Left ventricle myocardium inferior (tissue), 1 donor: Measurements from ENCODE around the gene CAPN13. TPM values are rescaled to one million over a fixed set of nuclear protein-coding genes. Genes with fewer than 3 reads are reported as not detected.

Experiments used
- DNase-seq: peaks from one replicate; pipeline ENCODE4 v3.0.0-alpha.2; 2020
- H3K27ac ChIP-seq: fragments of 200-600 bp; replicated peaks from 2 replicates; pipeline ENCODE4 v1.8.0; 2021
- H3K27me3 ChIP-seq: fragments of 200-600 bp; 2 replicates; pipeline ENCODE4 v1.8.0; 2021; ENCODE audit warnings: low read depth
- H3K36me3 ChIP-seq: fragments of 200-600 bp; 2 replicates; pipeline ENCODE4 v1.8.0; 2021
- H3K4me1 ChIP-seq: fragments of 200-600 bp; 2 replicates; pipeline ENCODE4 v1.8.0; 2021
- H3K4me3 ChIP-seq: fragments of 200-600 bp; 2 replicates; pipeline ENCODE4 v1.8.0; 2021; ENCODE audit warnings: mild to moderate bottlenecking, moderate library complexity
- H3K9me3 ChIP-seq: fragments of 200-600 bp; replicated peaks from 2 replicates; pipeline ENCODE4 v1.8.0; 2021
- intact Hi-C: fragments of 100-400 bp; cut with micrococcal nuclease; formaldehyde crosslinking; loops from one replicate; pipeline ENCODE4 v1.11.0; 2022
- total RNA-seq: library from RNA; stranded (reverse); fragmentation: NEBNext Ultra II Directional; extraction: Animal tissue kit (Norgen Biotek cat#: 25700); gene quantifications from one replicate; pipeline ENCODE4 v1.2.1, GENCODE V29; 2021
- TF ChIP-seq, protein P1 (sequence below): fragments of 200-600 bp; IDR thresholded peaks from 2 replicates; pipeline ENCODE4 v1.8.0; 2021; ENCODE audit warnings: antibody characterized with exemption, mild to moderate bottlenecking, borderline replicate concordance
- donor health status: DM: no; HTN: yes; CAD: no; lungs with severe emphysema.

The CAPN13 gene
- total RNA-seq, 1 donor from 2014 or later = not detected

DNA sequence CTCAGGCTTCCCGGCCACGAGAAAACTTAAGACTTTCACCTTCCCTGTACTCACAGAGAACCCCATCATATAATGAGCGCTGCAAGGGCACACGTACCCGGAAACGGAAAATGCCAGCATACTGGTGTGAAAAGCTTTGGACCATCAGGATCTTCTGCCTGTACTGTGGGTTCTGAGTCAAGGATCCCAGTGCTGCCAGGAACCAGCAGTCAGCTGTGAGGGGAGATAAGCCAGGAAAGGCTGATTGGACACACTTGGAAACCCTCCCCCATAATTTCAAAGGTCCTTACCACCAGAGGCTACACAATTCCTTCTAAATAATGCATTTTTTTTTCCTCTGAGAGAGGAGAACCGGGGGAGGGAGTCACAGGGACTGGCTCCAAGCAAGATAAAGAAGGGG, 31.4 kb downstream of the CAPN13 start:
- Histone ChIP-seq H3K4me1 (no peaks in the 10 kb centered on the region), H3K27ac (no peak overlapping the region), H3K36me3 (no peaks in the 10 kb centered on the region), H3K4me3 (no peak overlapping the region), H3K27me3 (peaks cover 70% of the 10 kb centered on the region), H3K9me3 (no peaks in the 10 kb centered on the region)
- TF ChIP-seq, protein P1, sequence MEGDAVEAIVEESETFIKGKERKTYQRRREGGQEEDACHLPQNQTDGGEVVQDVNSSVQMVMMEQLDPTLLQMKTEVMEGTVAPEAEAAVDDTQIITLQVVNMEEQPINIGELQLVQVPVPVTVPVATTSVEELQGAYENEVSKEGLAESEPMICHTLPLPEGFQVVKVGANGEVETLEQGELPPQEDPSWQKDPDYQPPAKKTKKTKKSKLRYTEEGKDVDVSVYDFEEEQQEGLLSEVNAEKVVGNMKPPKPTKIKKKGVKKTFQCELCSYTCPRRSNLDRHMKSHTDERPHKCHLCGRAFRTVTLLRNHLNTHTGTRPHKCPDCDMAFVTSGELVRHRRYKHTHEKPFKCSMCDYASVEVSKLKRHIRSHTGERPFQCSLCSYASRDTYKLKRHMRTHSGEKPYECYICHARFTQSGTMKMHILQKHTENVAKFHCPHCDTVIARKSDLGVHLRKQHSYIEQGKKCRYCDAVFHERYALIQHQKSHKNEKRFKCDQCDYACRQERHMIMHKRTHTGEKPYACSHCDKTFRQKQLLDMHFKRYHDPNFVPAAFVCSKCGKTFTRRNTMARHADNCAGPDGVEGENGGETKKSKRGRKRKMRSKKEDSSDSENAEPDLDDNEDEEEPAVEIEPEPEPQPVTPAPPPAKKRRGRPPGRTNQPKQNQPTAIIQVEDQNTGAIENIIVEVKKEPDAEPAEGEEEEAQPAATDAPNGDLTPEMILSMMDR = no peak
- no peak for DNase-seq
- intact Hi-C loops = no loop called here

DNA sequence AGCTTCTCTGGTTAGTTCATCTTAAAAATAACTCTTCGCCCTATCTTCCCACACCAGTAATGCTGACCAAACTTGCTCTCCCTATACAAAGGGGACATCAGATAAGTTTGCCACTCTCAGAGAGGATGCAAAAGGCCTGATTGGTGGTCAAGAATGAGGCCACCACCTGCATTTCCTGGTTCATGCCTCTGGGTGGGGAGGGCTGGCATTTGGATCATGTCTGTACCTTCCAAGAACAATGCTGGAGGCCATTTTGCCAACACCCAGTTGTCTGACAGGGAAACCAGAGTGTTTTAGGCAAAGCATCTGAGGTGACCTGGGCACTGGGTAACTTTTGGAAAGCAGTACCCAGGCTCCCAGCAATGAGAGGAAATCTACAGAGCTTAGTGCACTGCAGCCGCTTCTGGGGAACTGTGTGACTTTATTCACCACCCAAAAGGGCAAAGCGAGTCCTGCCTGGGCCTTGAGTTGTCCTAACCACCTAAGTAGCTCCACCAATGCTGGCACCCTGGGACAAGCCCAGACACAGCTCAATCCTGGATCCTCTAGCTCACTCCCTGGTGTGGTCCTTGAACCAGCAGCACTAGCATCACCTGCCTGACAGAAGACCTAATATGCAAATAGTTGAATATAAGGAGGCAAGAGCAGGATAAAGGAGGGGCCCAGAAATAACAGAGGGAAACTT, 35.1 kb downstream of the CAPN13 start:
- H3K9me3 ChIP-seq = no peaks in the 10 kb centered on the region
- DNase-seq = no peak
- no peak overlapping the region for H3K27ac ChIP-seq
- peaks cover 80% of the 10 kb centered on the region for H3K27me3 ChIP-seq
- H3K4me1 ChIP-seq = peaks cover 11% of the 10 kb centered on the region
- H3K36me3 ChIP-seq = no peaks in the 10 kb centered on the region
- TF ChIP-seq, protein P1 = no peak
- intact Hi-C loops = no loop called here
- no peak overlapping the region for H3K4me3 ChIP-seq

DNA sequence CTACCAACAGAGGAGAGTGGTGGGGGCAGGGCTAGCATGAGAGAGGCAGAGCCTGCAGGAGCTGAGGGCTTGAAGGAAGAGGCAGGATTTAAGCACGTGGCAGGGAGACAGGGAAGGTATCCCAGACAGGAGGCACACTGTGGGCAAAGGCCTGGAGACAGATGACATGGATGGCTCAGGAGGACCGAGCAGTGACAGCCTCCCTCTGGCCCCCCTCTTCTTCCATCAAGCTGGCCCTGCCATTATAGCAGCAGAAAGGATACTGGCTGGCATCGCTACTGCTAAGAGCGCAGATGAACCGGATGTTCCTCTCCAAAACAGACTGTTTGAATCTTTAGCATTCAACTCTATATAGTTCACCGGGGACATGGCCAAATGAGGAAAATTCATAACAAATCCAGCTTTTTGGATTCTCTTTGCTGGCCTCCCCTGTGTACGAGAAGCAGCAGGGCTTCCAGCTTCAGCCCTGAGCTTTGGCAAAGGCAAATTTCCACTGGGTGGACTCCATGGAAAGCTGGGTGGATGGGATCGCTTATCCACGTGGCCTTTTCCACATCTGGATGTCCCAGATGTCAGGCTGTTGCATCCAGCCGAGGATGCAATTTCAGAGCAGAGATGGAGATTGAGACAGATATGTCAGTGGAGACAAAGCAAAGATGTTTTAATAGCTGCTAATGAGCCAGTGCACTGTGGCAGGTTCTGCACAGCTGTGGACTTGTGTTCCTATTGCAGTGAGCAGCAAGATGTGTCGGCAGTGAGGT, 36.2 kb downstream of the CAPN13 start:
- Histone ChIP-seq H3K27ac (no peak overlapping the region), H3K4me1 (peaks cover 11% of the 10 kb centered on the region), H3K27me3 (peaks cover 80% of the 10 kb centered on the region), H3K9me3 (no peaks in the 10 kb centered on the region), H3K36me3 (no peaks in the 10 kb centered on the region), H3K4me3 (no peak overlapping the region)
- intact Hi-C loops = no loop called here
- no peak for DNase-seq
- TF ChIP-seq, protein P1 = no peak

DNA sequence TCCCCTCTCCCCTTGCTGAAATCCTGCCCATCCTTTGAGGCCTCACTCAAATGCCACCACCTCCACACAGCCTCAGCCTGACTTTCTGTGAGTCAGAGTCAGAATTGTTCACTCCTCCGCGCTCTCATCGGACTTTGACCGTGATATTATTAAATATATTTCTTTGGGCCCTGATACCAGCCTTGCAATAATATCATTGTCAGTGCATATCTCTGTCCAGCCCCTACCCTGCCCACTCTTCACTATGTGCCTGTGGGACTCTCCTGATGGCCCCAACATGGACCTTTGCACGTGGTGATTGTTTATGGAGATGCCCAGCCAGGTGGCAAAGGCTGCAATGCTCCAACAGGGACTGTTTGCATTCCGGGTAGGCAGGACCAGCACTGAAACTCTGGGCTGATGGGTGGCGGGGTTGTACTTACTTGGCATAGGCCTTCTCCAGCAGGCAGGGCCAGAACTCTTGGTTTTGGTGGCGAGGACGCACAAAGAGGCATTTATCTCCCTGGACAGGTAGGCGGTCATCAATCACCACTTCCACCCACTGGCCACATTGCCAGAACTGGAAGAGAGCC, 37.3 kb downstream of the CAPN13 start:
- no peaks in the 10 kb centered on the region for H3K9me3 ChIP-seq
- no peak overlapping the region for H3K27ac ChIP-seq
- H3K4me1 ChIP-seq = peaks cover 11% of the 10 kb centered on the region
- no peak overlapping the region for H3K4me3 ChIP-seq
- no peaks in the 10 kb centered on the region for H3K36me3 ChIP-seq
- peaks cover 85% of the 10 kb centered on the region for H3K27me3 ChIP-seq
- TF ChIP-seq, protein P1 = no peak
- intact Hi-C loops = no loop called here
- DNase-seq = no peak

DNA sequence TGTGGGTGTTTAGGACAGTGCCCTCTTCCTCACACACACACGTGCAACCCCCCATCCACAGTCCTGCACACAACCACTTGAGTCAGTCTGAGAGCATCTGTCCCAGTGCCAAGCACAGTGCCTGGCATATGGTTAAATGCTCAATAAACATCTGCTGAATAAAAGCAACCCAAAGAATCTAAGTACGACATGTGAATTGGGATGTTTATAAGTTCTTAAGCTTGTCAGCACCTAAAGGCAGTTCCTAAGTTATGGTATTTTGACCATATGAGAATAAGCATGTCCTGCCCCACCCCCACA, 37.8 kb downstream of the CAPN13 start:
- Histone ChIP-seq H3K4me1 (peaks cover 11% of the 10 kb centered on the region), H3K27ac (no peak overlapping the region), H3K27me3 (peaks cover 85% of the 10 kb centered on the region), H3K9me3 (no peaks in the 10 kb centered on the region), H3K4me3 (no peak overlapping the region), H3K36me3 (no peaks in the 10 kb centered on the region)
- TF ChIP-seq, protein P1 = no peak
- intact Hi-C loops = no loop called here
- no peak for DNase-seq
